ENCODE data around the gene RABGAP1. TPM values are rescaled to one million over a fixed set of nuclear protein-coding genes. Genes with fewer than 3 reads are reported as not detected.

Gene RABGAP1
- total and polyA plus RNA-seq, 7 donors: 15.5 to 57.9 (median 33.6) TPM

GRCh38 chr9:123053046-123053445 lies 112.2 kb downstream of the RABGAP1 start:
- H3K4me1 ChIP-seq: peaks cover 26% of the 10 kb centered on the region
- no peak for ATAC-seq
- intact Hi-C loops (cut with DNase I): no loop called here
- no peaks in the 10 kb centered on the region for H3K27me3 ChIP-seq (ENCODE audit: insufficient read depth in 3 of 3, low read length in 2 of 3)
- H3K27ac ChIP-seq: no peak overlapping the region
- H3K9me3 ChIP-seq: no peaks in the 10 kb centered on the region
- H3K36me3 ChIP-seq (ENCODE audit: insufficient read depth in 1 of 2, low read depth in 1 of 2): peaks cover 0 to 8% of the 10 kb centered on the region in 2 donors
- DNase-seq: no peak
- no peak overlapping the region for H3K4me3 ChIP-seq
- no peak for TF ChIP-seq CTCF (IDR thresholded peaks at IDR 0.05)

- Histone ChIP-seq H3K27ac (no peak overlapping the region), H3K9me3 (no peaks in the 10 kb centered on the region), H3K36me3 (ENCODE audit: insufficient read depth in 1 of 2, low read depth in 1 of 2) (peaks cover 0 to 8% of the 10 kb centered on the region in 2 donors), H3K4me3 (no peak overlapping the region), H3K27me3 (ENCODE audit: insufficient read depth in 3 of 3, low read length in 2 of 3) (no peaks in the 10 kb centered on the region), H3K4me1 (peaks cover 20% of the 10 kb centered on the region)
- no peak for TF ChIP-seq CTCF (IDR thresholded peaks at IDR 0.05)
- no peak for ATAC-seq
- no peak for DNase-seq
- 58 to 73% (median 67%) methylated on average over 2 of the region's 2 CpGs for WGBS, 3 donors
- intact Hi-C loops (cut with DNase I): no loop called here
Measured at GRCh38 chr9:123053711-123054110, 112.9 kb downstream of the RABGAP1 start.

- Histone ChIP-seq H3K27ac (no peak overlapping the region), H3K9me3 (no peaks in the 10 kb centered on the region), H3K4me1 (peaks cover 20% of the 10 kb centered on the region), H3K27me3 (ENCODE audit: insufficient read depth in 3 of 3, low read length in 2 of 3) (no peaks in the 10 kb centered on the region), H3K36me3 (ENCODE audit: insufficient read depth in 1 of 2, low read depth in 1 of 2) (peaks cover 0 to 8% of the 10 kb centered on the region in 2 donors), H3K4me3 (no peak overlapping the region)
- 93 to 100% (median 96%) methylated on average over 1 of the region's 1 CpG for WGBS, 3 donors
- DNase-seq (no peak), ATAC-seq (peak in 3 of 4 donors; percentile 43 to 62 (median 60))
- intact Hi-C loops (cut with DNase I): no loop called here
- no peak for TF ChIP-seq CTCF (IDR thresholded peaks at IDR 0.05)
Measured at GRCh38 chr9:123058834-123059233, 118.0 kb downstream of the RABGAP1 start.

- no peak for ATAC-seq
- WGBS, 3 donors: 97 to 99% (median 98%) methylated on average over 9 of the region's 9 CpGs
- intact Hi-C loops (cut with DNase I): loop anchor here in 1 of 2 donors (10.0 kb wide), 1 partner anchor 65 kb away; no protein-coding TSS in a partner anchor
- Histone ChIP-seq H3K27ac (no peak overlapping the region), H3K9me3 (no peaks in the 10 kb centered on the region), H3K36me3 (ENCODE audit: insufficient read depth in 1 of 2, low read depth in 1 of 2) (peaks cover 0 to 9% of the 10 kb centered on the region in 2 donors), H3K27me3 (ENCODE audit: insufficient read depth in 3 of 3, low read length in 2 of 3) (no peaks in the 10 kb centered on the region), H3K4me1 (peaks cover 20% of the 10 kb centered on the region), H3K4me3 (no peak overlapping the region)
- TF ChIP-seq CTCF (IDR thresholded peaks at IDR 0.05): no peak
- DNase-seq: no peak
Measured at GRCh38 chr9:123059472-123060220, 118.8 kb downstream of the RABGAP1 start.
